ENCODE results near the gene ADAMTS10. TPM values are rescaled to one million over a fixed set of nuclear protein-coding genes. Genes with fewer than 3 reads are reported as not detected.

Gene ADAMTS10
- total and polyA plus RNA-seq, 2 of the 13 experiments (the other 11 are each of a cell fraction or from before 2014, with no cell fraction given) = 0.49 to 1.7 TPM

GRCh38 chr19:8638078-8638619 lies 27.6 kb upstream of the ADAMTS10 start (continued):
- TF ChIP-seq ZNF558 (CRISPR knock-in tag; IDR thresholded peaks at IDR 0.05; ENCODE audit: borderline replicate concordance) (no peak), RFXAP (CRISPR knock-in tag; IDR thresholded peaks at IDR 0.05; ENCODE audit: borderline replicate concordance) (no peak), NFATC3 (CRISPR knock-in tag; IDR thresholded peaks at IDR 0.05) (no peak), ATF4 (CRISPR knock-in tag; IDR thresholded peaks at IDR 0.05) (no peak), MTF2 (CRISPR knock-in tag; IDR thresholded peaks at IDR 0.05; ENCODE audit: borderline replicate concordance) (no peak), GABPA (IDR thresholded peaks at IDR 0.05; ENCODE audit: low read depth, low read length) (no peak), GABPA (CRISPR knock-in tag; IDR thresholded peaks at IDR 0.05; ENCODE audit: low read depth) (no peak), ZNF547 (CRISPR knock-in tag; IDR thresholded peaks at IDR 0.05) (no peak; the same call in 1 of the 2 replicates), SMARCC2 (IDR thresholded peaks at IDR 0.05) (no peak), GMEB2 (CRISPR knock-in tag; IDR thresholded peaks at IDR 0.05; ENCODE audit: low read depth) (no peak), ZFP36L1 (CRISPR knock-in tag; IDR thresholded peaks at IDR 0.05) (no peak), NFIC (IDR thresholded peaks at IDR 0.05; ENCODE audit: low read length) (no peak), ZNF569 (CRISPR knock-in tag; IDR thresholded peaks at IDR 0.05; ENCODE audit: borderline replicate concordance) (no peak), KDM2A (CRISPR knock-in tag; IDR thresholded peaks at IDR 0.05; ENCODE audit: borderline replicate concordance, low read depth) (no peak), MAZ (IDR thresholded peaks at IDR 0.05; ENCODE audit: borderline replicate concordance, low read depth, low read length) (no peak), MAZ (CRISPR knock-in tag; IDR thresholded peaks at IDR 0.05; ENCODE audit: low read depth) (no peak; the same call in 1 of the 2 replicates), KLF11 (CRISPR knock-in tag; IDR thresholded peaks at IDR 0.05) (no peak), CBX1 (IDR thresholded peaks at IDR 0.05; ENCODE audit: low read depth) (no peak), DPF2 (CRISPR knock-in tag; IDR thresholded peaks at IDR 0.05; ENCODE audit: borderline replicate concordance, low read depth) (no peak), NFE2L2 (IDR thresholded peaks at IDR 0.05; ENCODE audit: low read length) (no peak), HCFC1 (IDR thresholded peaks at IDR 0.05; ENCODE audit: low read depth, low read length) (no peak), CENPT (CRISPR knock-in tag; IDR thresholded peaks at IDR 0.05; ENCODE audit: low read depth) (no peak), NBN (conservative IDR thresholded peaks at IDR 0.05) (no peak), AGO2 (optimal IDR thresholded peaks at IDR 0.05; ENCODE audit: low read depth, low read length) (no peak), BATF2 (CRISPR knock-in tag; IDR thresholded peaks at IDR 0.05) (no peak), ZNF124 (CRISPR knock-in tag; IDR thresholded peaks at IDR 0.05) (no peak), ZBTB43 (CRISPR knock-in tag; conservative IDR thresholded peaks at IDR 0.05) (peak; percentile 92), AHR (CRISPR knock-in tag; IDR thresholded peaks at IDR 0.05) (no peak), TOPORS (CRISPR knock-in tag; IDR thresholded peaks at IDR 0.05) (no peak)

All from HepG2 (cell line).